ENCODE results near the gene SNX10.

- peak; percentile 19 to 35 for TF ChIP-seq CTCF (conservative IDR thresholded peaks at IDR 0.05 in 1 of 2, IDR thresholded peaks at IDR 0.05 in 1 of 2; ENCODE audit: low read depth in 1 of 2, low read length in 2 of 2)
- no peak for TF ChIP-seq EZH2 (IDR thresholded peaks at IDR 0.05; ENCODE audit: low read length, missing control alignments)
Measured at GRCh38 chr7:26398756-26399509, 107.3 kb downstream of the SNX10 start.

Measured in fibroblast of lung (primary cell).